Subcutaneous adipose tissue (tissue), 4 donors: Measurements from ENCODE around the gene CNOT1. TPM values are rescaled to one million over a fixed set of nuclear protein-coding genes. Genes with fewer than 3 reads are reported as not detected.

Experiments used
- total RNA-seq, 4 donors: library from RNA; depleted of rRNA; stranded (reverse); fragments of >200 nt; gene quantifications; one replicate each; pipeline ENCODE4 v1.1.0, GENCODE V29; 2016
- TF ChIP-seq, protein P1 (sequence below): fragments of 450-650 bp; IDR thresholded peaks from one replicate; pipeline ENCODE4 v1.5.1; 2016; ENCODE audit warnings: low read depth, mild to moderate bottlenecking, control low read depth, antibody characterized with exemption, moderate library complexity

Gene CNOT1
- total RNA-seq, 4 donors from 2014 or later = 112 to 136 (median 113) TPM

DNA sequence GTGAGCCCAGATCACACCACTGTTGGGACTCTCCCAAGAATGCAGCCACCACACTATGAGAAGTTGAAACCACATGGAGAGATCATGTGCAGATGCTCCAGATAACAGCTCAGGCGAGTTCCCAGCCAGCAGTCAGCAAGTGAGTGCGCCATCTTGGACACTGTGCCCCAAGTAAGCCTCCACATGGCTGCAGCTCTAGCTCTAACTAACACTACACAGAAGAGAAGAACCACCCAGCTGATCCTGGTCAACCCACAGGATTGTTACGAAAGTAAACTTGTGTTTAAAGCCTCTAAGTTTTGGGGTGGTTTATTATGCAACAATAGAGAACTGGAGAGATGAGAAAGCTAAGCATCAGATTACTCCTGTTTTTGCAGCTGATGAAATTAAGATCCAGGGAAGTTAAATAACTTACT is 29.2 kb upstream of the CNOT1 start:
- TF ChIP-seq, protein P1, sequence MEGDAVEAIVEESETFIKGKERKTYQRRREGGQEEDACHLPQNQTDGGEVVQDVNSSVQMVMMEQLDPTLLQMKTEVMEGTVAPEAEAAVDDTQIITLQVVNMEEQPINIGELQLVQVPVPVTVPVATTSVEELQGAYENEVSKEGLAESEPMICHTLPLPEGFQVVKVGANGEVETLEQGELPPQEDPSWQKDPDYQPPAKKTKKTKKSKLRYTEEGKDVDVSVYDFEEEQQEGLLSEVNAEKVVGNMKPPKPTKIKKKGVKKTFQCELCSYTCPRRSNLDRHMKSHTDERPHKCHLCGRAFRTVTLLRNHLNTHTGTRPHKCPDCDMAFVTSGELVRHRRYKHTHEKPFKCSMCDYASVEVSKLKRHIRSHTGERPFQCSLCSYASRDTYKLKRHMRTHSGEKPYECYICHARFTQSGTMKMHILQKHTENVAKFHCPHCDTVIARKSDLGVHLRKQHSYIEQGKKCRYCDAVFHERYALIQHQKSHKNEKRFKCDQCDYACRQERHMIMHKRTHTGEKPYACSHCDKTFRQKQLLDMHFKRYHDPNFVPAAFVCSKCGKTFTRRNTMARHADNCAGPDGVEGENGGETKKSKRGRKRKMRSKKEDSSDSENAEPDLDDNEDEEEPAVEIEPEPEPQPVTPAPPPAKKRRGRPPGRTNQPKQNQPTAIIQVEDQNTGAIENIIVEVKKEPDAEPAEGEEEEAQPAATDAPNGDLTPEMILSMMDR = no peak

DNA sequence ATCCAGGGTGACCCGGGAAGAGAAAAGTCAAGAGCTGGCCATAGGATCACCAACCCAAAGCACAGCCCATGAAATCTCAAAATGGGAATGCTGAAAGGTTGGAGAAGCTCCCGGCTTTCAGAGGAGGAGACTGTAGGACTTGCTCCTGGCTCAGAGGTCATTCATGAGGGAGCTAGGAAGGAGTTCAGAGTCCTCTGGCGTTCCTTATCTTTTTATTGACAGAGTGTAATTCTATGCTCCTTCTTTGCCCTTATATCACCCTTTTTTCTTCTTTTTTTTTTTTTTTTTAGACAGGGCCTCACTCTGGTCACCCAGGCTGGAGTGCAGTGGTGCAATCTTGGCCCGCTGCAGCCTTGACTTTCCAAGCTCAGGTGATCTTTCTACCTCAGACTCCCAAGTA is 27.3 kb upstream of the CNOT1 start:
- TF ChIP-seq, protein P1 = no peak

DNA sequence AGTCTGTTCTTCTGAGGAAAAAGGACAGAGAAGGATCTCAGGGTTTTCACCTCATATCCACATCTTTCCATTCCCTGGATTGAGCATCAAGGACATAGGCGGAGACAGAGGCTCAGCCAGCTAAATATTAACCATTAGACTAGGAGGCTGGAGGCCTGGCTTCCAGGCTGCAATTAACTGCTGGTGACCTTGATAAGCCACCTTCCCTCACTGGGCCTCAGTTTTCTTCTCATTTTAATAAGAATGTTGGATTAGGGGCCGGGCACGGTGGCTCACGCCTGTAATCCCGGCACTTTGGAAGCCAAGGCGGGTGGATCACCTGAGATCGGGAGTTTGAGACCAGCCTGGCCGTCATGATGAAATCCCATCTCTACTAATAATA is 25.6 kb upstream of the CNOT1 start:
- TF ChIP-seq, protein P1 = no peak

DNA sequence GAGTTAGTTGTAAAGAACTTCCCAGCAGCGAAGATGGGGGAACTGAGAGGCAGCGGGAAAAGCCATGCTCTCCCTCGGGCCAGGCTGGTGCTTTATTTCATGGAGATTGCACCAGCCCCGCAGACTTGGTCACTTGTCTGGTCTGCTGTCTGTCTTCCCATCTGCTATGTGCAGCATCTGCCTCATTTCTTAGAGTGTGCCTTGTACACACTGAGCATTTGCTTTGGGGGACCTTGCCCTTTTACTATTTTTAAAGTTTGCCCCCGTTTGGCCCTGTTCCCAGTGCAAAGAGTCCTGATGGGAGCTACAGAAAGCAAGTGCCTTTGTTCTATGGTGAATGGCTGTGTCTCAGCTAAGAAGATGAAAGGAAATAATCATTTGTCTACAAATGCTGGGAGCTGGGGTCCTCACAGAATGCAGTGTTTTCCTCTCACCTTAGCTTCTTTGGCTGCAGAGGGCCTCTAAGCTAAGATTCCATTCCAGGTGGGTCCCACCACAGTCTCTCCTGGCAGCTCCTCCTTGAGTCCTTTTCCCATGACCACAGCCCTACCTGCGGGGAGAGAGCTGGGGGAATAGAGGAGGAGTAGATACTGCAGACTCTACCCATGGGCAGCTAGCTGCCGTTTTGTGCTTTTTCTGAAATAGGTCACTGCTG is 25.1 kb upstream of the CNOT1 start:
- TF ChIP-seq, protein P1 = no peak

DNA sequence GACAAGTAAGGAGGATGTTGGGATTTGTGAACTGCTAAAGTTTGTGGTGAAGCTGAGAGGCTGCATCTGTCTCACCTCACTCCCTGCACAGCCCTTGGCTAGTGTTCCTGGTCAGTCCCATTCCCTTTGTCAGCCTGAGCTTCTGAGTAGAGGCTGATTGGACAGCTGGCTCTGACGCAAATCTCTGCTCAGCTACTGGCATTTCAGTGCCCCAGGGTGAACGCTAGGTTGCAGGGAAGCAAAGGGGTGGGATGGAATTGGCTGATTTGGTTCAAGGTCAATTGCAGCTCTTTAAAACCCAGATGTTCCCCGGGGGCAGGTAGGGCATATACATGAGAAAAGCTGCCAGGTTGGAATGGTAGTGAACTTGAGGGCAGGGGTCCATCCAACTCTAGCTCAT is 23.1 kb upstream of the CNOT1 start:
- TF ChIP-seq, protein P1 = no peak

DNA sequence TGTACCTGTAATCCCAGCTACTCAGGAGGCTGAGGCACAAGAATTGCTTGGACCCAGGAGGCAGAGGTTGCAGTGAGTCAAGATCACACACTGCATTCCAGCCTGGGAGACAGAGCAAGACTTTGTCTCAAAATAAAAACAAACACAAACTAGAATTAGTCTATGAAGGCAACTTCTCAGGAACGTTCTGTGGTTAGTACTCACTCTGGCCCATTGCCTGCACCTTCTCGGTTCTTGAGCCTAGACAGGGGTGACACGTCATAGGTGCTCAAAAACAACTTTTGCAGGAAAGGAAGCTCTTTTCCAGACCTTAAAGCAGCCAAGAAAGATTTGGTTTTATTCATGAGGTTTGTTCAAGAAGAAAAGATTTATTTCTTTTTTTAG is 22.3 kb upstream of the CNOT1 start:
- TF ChIP-seq, protein P1 = no peak

DNA sequence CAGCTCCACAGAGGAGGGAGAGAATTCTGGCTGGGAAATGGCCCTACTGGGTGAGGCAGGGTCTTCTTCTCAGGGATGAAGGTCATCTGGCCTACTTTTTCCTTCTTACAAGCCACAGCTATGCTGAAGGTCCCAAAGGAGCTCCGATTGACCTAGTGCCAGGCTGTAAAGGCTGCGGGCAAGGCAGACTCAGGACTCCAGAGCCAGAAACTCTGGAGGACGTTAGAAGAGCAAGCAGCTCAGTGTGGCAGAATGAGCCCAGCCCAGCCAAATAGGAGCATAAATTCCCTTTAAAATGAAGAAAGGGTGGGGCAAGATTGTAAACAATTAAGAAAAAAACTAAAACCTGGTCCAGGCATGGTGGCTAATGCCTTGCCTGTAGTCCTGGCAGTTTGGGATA is 20.1 kb upstream of the CNOT1 start:
- TF ChIP-seq, protein P1 = no peak
